ENCODE data around the gene GNG8.
"Not testable (repeated sequence)": the region's sequence is repeated elsewhere in the genome, so short reads cannot be mapped to it uniquely, and the experiment has no call there.

Gene GNG8

DNA sequence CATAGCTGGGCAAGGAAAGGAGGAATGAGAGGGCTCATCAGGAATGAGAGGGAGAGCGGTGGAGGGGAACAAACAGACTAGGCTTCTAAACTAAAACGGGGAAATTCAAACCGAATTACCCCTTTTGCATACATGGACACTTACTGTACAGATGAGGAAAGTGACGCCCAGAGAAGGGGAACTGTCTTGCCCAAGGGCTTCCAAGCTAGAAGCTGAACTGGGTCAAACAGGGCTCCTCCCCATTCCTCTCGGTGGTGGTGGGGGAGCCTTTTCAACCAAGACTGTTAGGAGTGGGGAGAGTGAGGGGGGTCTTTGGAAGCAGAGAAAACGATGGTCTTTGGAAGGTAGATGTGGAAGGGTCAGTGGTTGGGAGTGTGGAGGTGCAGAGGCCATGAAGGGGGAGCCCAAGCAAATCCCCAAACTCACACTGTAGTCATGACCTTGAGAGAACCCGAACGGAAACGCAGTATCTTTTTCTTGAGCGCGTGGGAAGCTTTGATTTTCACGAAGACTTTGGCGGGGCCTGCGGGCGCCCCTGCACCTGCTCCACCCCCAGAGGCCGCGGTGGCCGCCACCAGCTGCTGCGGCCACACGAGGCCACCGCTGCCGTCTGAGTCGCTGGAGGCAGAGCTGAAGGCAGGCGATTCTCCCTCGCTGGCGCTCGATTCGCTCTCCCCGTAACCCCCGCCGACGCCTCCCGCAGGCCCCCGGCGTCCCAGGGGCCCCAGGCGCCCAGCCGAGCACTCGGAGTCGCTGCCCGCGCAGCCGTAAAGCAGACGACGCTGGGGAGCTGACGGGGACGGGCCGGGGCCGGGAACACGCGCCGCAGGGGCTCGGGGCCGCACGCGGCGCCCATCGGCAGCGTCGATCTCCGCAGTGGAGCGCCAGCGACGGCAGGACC is 12.3 kb upstream of the GNG8 start:
- no peak for DNase-seq (ENCODE audit: low spot score)

DNA sequence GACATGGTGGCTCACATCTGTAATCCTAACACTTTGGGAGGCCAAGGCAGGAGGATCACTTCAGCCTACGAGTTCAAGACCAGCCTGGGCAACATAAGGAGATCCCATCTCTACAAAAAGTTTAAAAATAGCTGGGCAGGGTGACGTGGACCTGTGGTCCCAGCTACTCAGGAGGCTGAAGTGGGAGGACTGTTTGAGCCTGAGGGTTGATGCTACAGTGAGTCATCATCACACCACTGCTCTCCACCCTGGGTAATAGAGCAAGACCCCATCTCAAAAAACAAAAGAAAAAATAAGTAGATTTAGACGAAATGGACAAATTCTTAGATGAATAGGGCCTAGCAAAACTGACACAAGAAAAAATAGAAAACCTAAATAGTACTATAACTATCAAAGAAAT is 10.4 kb upstream of the GNG8 start:
- no peak for FAIRE-seq
- no peak for DNase-seq (ENCODE audit: low spot score)

More for the DNA sequence above, 12.3 kb upstream of the GNG8 start:
- no peak for FAIRE-seq

DNA sequence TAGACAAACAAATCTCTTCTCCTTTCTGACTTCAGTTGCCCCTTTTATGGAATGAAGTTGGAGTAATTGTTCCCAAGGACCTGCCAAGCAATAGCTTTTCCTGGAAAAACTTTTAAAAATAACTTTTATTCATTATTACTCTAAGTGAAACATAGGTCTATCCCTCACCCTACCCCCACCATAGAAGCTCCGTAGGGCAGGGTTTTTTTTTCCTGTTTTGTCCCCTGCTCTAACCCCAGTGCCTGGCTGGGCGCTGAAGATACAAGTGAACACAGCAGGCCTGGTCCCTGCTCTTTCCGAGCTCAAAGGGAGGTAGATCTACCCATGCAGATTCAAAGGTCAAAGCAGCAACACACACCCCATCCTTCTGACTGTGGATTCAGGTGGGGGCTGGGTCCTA is 8.7 kb upstream of the GNG8 start:
- FAIRE-seq (no peak), DNase-seq (ENCODE audit: low spot score) (no peak)

DNA sequence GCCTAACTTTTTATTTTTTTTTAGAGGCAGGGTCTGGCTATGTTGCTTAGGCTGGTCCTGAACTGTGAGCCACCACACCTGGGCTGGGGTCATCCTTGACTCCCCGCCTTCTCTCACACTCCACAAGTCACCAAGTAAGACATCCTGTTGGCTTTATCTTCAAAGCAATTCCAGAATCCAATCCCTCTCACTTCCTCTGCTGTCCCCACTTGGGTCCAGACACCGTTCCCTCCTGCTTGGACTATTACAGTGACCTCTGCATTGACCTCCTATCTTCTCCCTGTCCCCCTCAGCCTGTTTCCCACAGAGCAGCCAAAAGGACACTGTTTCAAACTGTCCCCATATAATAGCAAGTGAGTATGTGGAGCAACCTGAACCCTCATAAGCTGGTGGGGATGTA is 4.7 kb upstream of the GNG8 start:
- DNase-seq (ENCODE audit: low spot score) = no peak
- no peak for FAIRE-seq

GRCh38 chr19:46639358-46640182 is 3.6 kb upstream of the GNG8 start:
- FAIRE-seq = no peak
- DNase-seq (ENCODE audit: low spot score) = peak; percentile 69

DNA sequence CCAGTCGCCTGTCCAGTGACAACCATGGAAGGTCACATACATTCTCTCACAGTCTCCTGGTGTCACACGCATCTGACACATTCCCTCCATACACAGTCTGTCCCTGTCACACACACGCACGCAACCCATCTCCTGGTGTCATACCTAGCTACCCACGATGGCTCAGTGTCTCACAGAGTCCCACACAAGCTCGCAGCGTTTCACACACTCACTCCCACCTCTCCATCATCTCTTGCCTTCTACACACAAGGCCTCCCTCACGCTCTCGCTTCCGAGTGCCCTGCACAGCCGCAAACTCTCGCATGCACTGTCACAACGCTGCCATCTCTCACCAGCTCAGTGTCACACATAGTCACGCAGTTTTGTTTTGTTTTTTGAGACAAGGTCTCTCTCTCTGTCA is 1.2 kb upstream of the GNG8 start:
- no peak for DNase-seq (ENCODE audit: low spot score)
- FAIRE-seq = peak; percentile 48

GRCh38 chr19:46634656-46635218 is 1.3 kb downstream of the GNG8 start:
- FAIRE-seq (no peak), DNase-seq (ENCODE audit: low spot score) (no peak)

DNA sequence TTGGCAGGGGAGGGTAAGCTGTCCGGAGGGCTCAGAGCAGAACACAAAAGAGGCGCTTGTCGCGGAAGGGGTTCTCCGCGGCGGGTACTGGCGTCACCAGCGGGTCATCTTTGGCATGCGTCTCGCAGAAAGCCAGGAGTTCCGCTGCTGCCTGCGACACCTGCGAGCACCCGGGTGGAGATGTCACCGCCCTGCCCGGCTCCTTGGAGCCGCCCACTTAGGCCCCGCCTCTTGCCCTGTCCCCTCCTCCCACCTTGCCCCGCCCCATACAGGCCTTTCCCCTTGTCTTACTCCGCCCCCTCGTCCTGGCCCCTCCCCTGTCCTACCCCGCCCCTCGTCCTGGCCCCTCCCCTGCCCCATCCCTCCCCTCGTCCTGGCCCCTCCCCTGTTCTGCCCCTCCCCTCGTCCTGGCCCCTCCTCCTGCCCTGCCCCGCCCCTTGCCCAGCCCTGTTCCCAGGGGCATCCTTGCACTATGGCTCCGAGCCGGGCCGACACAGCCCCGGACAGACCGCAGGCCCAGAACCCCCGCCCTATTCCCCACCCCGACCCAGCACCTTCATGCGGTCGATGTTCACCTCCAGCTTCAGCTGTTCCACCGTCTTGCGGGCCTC is 1.9 kb downstream of the GNG8 start:
- DNase-seq (ENCODE audit: low spot score) (peak; percentile 85), FAIRE-seq (peak; percentile 86)

GRCh38 chr19:46633130-46633529 is 2.9 kb downstream of the GNG8 start:
- FAIRE-seq = no peak

DNA sequence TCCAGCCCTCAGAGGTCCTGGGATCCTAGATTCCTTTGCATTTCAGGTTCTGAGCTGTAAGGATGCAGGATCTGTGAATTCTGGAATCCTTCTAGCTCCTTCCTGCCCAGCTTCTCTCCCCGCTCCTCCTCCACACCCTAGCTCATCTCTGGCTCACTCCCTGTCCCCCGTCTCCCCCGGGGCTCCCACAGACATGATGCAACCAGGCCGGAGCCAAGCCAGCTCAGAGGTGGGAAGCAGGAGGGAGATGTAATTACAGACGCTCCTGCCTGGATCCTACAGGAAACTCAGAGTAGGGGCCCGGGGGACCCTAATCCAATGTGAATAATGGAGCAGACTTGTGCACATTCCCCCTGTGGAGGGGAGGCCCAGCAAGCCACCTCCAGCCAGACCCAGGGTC is 4.5 kb downstream of the GNG8 start:
- DNase-seq (ENCODE audit: low spot score) = no peak
- FAIRE-seq = no peak

More at GRCh38 chr19:46633130-46633529, 2.9 kb downstream of the GNG8 start:
- no peak for DNase-seq (ENCODE audit: low spot score)

DNA sequence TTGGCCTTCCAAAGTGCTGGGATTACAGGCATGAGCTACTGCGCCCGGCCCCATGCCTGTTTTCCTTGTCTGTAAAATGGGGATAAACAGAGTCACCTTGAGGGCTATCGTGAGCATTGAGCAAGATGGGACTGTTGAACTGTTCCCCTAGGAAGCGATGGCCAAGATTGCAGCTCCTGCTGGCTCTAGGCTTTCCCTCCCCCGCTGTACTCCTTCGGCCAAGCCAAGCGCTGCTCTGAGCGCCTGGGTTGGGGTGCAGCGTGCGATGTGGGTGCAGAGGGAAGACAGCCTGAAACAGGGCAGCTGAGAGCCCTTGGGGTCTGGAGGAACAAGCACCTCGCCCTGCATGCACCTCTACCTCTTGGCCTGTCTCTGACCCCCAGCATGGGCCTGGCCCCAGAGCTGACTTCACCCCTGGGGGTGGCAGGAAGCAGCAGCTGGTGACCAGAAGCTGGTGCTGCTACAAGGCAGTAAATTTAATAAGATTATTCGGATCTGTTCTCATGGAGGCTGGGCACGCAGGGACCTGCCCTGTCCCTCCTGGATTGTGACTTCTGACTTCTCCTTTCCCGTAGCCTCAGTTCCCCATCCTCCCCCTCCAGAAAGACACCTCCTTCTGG is 5.3 kb downstream of the GNG8 start:
- no peak for FAIRE-seq
- DNase-seq (ENCODE audit: low spot score) = no peak

GRCh38 chr19:46629546-46630025 is 6.4 kb downstream of the GNG8 start:
- no peak for FAIRE-seq
- no peak for DNase-seq (ENCODE audit: low spot score)

GRCh38 chr19:46628970-46629369 is 7.0 kb downstream of the GNG8 start:
- FAIRE-seq = not testable (repeated sequence)

DNA sequence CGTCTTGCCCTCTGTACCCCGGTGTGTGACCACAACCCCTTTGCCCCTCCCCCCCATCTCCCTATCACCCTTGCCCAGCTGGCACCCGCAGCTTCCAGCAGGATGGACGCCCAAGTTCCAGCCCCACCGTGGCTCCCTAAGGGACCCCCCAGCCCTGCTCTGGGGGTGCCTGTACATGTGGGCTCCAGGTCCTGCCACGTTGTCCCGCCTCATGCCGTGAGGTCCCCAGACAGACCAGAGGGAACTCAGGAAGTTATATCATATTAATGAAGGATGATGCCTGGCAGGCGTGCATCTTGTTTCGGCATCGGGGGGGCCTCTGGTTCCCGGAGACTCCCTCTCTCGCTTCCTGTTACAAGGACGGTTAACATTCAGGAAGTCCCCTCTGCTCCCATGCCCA is 9.6 kb downstream of the GNG8 start:
- no peak for DNase-seq (ENCODE audit: low spot score)
- FAIRE-seq = no peak

More at GRCh38 chr19:46628970-46629369, 7.0 kb downstream of the GNG8 start:
- DNase-seq (ENCODE audit: low spot score) = not testable (repeated sequence)

DNA sequence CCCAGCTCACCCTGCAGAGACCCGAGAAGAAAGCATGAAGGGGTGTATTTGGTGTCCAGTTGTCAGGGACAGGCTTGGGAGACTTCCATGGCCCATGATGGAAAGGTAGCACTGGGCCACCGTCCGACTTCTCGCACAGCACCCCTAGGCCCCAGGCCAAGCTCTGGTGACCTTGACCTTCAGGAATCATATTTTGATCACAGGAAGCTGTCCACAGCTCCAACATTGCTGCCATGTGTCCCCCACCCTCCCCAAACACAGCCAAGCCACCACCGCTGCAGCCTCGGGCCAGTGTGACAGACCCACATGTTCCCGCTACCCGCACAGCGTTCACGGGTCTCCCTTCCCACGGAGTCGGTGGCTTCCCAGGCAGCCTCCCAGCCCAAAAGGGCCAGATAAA is 10.3 kb downstream of the GNG8 start:
- no peak for FAIRE-seq
- no peak for DNase-seq (ENCODE audit: low spot score)

- FAIRE-seq (no peak), DNase-seq (ENCODE audit: low spot score) (peak; percentile 63)
Observed at GRCh38 chr19:46624958-46625661, 10.9 kb downstream of the GNG8 start, which contains the start of gene PTGIR. Gene PTGIR, minus strand, starts transcription at chr19:46625089. Its CDS starts 864 bp downstream, at chr19:46624225.

- DNase-seq (ENCODE audit: low spot score) (no peak), FAIRE-seq (no peak)
Observed at GRCh38 chr19:46623915-46624502, 12.0 kb downstream of the GNG8 start.

- DNase-seq (ENCODE audit: low spot score) (no peak), FAIRE-seq (no peak)
Observed at GRCh38 chr19:46622118-46622446, 13.9 kb downstream of the GNG8 start.

GRCh38 chr19:46621191-46622117 is 14.5 kb downstream of the GNG8 start:
- DNase-seq (ENCODE audit: low spot score) = no peak
- no peak for FAIRE-seq

All from urothelium cell line (cell line).